Left ventricle myocardium superior (tissue), 1 donor: ENCODE results near the gene PLCB2. TPM values are rescaled to one million over a fixed set of nuclear protein-coding genes. Genes with fewer than 3 reads are reported as not detected.

Experiments
- ATAC-seq: fragments of 200-7000 bp; cut with Tn5 transposase; one replicate; pipeline ENCODE4 v1.9.1; 2020; ENCODE audit warnings: mild to moderate bottlenecking, moderate library complexity
- DNase-seq: peaks from one replicate; pipeline ENCODE4 v3.0.0-alpha.2; 2020
- intact Hi-C: fragments of 100-400 bp; cut with micrococcal nuclease; formaldehyde crosslinking; loops from one replicate; pipeline ENCODE4 v1.11.0; 2022
- long read RNA-seq: library from polyadenylated mRNA; unstranded; transcript quantifications from one replicate; pipeline ENCODE4 v2.0.0, GENCODE V29; 2021
- total RNA-seq: library from RNA; stranded (reverse); fragmentation: NEBNext Ultra II Directional; extraction: Animal tissue kit (Norgen Biotek cat#: 25700); gene quantifications from one replicate; pipeline ENCODE4 v1.2.1, GENCODE V29; 2021
- donor health status: DM: no; HTN: yes; CAD: no; lungs with severe emphysema.

Gene PLCB2
- 7.5 TPM for total RNA-seq
- long read RNA-seq, full-length matches to known transcripts, result 1 of 8 reads
- long read RNA-seq, partial matches to known transcripts, result 7 of 8 reads
- long read RNA-seq, other reads (novel, unspliced or antisense), result 0 of 8 reads

- ATAC-seq (peak; percentile 60), DNase-seq (peak; percentile 63)
- intact Hi-C loops, result no loop called here
Observed at GRCh38 chr15:40307421-40308211, at the start of gene PLCB2. Gene PLCB2, minus strand, starts transcription at chr15:40307935. Its CDS starts 263 bp downstream, at chr15:40307672.

- intact Hi-C loops, result no loop called here
Observed at GRCh38 chr15:40357246-40357645, 49.5 kb upstream of the PLCB2 start.

DNA sequence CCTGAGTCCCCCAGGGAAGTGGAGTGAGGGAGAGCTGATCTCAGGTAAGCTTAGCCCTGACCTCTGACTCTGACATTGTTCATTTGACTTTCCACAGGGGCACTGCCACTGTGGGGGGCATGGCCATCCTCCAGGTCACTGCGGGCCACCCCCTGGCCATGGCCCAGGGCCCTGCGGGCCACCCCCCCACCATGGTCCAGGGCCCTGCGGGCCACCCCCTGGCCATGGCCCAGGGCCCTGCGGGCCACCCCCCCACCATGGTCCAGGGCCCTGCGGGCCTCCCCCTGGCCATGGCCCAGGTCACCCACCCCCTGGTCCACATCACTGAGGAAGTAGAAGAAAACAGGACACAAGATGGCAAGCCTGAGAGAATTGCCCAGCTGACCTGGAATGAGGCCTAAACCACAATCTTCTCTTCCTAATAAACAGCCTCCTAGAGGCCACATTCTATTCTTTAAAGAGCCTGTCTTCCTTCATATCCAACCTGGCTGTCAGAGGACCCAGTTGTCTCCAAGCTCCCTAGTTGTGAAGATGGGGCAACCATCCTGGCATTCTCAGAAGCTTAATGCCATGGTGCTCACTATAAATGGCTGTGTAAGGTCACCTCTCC lies 48.3 kb upstream of the PLCB2 start:
- intact Hi-C loops, result no loop called here
- DNase-seq, result no peak
- ATAC-seq, result no peak

More at GRCh38 chr15:40357246-40357645, 49.5 kb upstream of the PLCB2 start:
- DNase-seq (no peak), ATAC-seq (no peak)

GRCh38 chr15:40354408-40355171 lies 46.9 kb upstream of the PLCB2 start:
- ATAC-seq (peak; percentile 31), DNase-seq (peak; percentile 42)
- intact Hi-C loops, result no loop called here

- intact Hi-C loops, result no loop called here
- DNase-seq (no peak), ATAC-seq (no peak)
Observed at GRCh38 chr15:40353697-40354096, 46.0 kb upstream of the PLCB2 start.

DNA sequence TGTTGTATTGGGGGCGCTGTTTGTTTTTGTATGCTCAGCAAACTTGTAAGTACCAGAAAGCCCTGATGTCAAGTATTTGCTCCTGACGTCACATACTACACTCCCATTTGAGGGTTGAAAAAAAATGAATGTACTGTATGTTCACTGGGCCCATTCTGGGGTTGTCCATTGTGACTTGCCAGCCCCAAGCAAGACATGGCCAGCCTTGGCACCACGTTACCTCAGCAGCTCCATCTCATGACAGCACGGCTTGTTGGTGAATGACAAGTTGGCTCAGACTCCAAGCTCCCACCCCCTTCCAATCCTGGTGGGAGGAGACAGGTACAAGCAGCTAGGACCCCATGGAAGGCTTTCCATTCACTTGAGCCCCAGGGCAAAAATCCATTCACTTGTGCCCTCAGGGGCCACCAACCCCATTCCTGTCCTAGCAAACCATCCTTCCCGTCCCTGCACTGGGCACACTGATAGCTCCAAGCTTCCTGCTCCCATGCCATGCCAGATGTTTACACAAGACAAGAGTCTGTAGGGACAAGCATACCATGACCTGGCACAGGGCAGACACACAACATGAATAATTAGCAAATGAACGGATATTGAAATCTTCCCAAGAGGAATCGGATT lies 44.7 kb upstream of the PLCB2 start:
- no peak for ATAC-seq
- intact Hi-C loops, result no loop called here
- DNase-seq, result no peak

- DNase-seq (no peak), ATAC-seq (no peak)
- intact Hi-C loops, result no loop called here
Observed at GRCh38 chr15:40349163-40349562, 41.4 kb upstream of the PLCB2 start.

- intact Hi-C loops, result no loop called here
- DNase-seq, result peak; percentile 45
- ATAC-seq, result peak; percentile 37
Observed at GRCh38 chr15:40348474-40348870, 40.7 kb upstream of the PLCB2 start.

GRCh38 chr15:40347559-40348473 lies 40.1 kb upstream of the PLCB2 start:
- no peak for ATAC-seq
- intact Hi-C loops, result no loop called here
- no peak for DNase-seq

DNA sequence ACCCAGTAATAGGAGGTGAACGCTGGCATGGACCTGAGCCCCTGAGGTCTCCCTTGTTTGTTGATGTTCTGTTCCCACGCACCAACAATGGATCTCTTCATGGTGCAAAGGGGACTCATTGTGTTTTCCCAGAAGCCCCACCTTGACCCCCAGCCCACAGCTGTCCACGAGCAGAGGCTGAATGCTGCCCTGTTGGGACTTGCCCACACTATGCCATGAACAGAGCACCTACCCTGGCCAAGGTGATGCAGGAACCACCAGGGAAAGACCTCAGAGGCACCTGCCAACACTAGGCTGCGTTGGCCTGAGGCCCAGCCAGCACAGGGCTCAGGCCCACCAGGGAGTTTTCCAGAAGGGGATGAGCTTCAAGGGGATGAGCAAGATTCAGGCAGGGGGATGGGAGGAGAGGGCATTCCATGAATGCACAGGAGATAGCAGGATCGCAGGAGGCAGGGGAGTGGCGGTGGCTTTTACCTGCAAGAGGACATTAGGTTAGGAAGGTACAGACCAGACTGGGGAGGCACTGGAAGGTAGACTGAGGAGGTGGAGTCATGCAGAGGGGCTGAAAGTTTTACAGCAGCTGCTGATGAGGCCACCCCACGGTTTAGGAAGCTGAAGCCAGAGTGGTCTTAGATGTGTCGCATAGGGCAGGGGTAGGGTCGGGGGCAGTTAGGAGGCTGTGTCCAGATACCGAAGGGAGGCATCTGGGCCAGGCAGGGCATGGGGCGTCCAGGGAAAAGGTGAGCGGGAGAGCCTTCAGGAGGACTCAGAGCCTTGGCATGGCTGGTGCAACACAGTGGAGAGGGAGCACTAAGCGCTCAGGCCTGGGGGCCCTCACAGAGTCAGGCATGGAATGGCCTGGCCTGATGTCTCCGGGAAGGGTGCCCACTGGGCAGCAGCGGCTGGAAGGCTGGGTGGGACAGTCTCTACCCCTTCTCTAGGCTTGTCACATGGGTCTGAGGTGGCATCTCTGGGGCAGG lies 39.1 kb upstream of the PLCB2 start:
- ATAC-seq, result no peak
- intact Hi-C loops, result no loop called here
- DNase-seq, result no peak

DNA sequence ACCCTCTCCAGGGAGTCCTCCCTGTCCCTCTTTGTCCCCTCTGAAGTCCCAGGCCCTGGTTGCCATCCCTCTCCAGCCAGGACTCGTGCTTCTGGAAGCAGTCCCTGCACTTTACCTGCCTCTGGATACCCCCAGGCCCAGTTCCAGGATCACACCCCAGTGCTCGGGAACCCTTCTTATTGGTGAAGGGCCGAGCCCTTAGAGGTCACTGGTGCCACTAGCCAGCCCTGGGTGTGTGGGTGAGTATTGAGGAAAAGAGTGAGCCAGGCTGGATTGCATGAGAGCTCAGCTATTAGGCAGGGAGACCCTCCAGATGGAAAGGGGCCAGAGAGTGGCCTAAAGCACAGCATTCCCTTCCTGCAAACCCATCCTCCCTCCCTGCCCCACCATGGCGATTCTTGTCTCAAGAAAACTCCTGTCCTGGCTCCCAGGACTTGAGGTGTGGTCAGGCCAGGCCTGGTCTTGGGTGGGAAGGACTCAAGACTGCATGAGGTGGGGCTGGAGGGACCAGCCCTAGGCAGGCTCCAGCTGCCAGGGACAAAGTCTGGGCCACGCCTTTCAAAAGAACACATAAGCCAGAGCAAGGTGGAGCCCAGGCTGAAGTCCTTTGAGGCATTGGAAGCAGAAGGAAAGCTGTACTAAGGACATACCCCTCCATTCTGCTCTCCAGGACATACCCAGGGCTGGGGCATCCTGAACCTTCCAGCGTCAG lies 38.3 kb upstream of the PLCB2 start:
- DNase-seq, result no peak
- no peak for ATAC-seq
- intact Hi-C loops, result no loop called here

- ATAC-seq (no peak), DNase-seq (no peak)
- intact Hi-C loops, result no loop called here
Observed at GRCh38 chr15:40345225-40345866, 37.6 kb upstream of the PLCB2 start.

GRCh38 chr15:40344631-40345120 lies 36.9 kb upstream of the PLCB2 start:
- peak; percentile 66 for DNase-seq
- no peak for ATAC-seq
- intact Hi-C loops, result no loop called here

DNA sequence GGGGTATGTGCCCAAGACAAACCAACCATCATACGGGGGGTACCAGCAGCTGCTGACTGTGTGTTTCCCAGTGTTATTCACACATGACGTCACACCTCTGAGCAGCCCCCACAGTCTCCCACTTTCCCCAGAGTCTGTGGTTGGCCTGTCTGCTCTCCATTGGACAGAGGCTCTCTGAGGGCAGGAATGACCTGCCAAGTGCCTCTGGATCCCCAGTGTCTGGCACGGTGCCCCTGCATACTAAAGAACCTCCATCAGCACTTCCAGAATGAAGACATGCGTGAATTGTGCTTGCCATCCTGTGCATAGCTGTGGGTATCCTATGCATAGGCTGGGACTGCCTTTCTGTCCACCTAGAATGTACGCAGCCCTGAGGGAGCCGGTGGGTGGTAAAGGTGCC lies 36.5 kb upstream of the PLCB2 start:
- peak; percentile 33 for DNase-seq
- no peak for ATAC-seq
- intact Hi-C loops, result no loop called here

- DNase-seq (peak; percentile 33), ATAC-seq (no peak)
- intact Hi-C loops, result no loop called here
Observed at GRCh38 chr15:40343512-40343911, 35.8 kb upstream of the PLCB2 start.
